IMR-90 (cell line): ENCODE measurements around the gene CD28. TPM values are rescaled to one million over a fixed set of nuclear protein-coding genes. Genes with fewer than 3 reads are reported as not detected.

ENCODE experiments used
- ATAC-seq: fragments of 200-7000 bp; cut with Tn5 transposase; 2 replicates; pipeline ENCODE4 v1.9.1; 2020; ENCODE audit warnings: low read depth, mild to moderate bottlenecking, moderate library complexity
- BruUV-seq: library from RNA; stranded (reverse); fragments of 400-500 nt; replicated peaks from 2 replicates; lab custom pipeline; 2021; lab: Mats Ljungman, UMichigan
- CTCF ChIA-PET: fragments of 300-600 bp; formaldehyde crosslinking; extraction: SDS; loops from one replicate; lab custom pipeline; 2021; ENCODE audit warnings: antibody characterized with exemption; lab: Yijun Ruan, JAX
- POLR2A ChIA-PET: fragments of 300-600 bp; sonication (Branson Sonifier 250); formaldehyde crosslinking; loops from one replicate; lab custom pipeline; 2022; ENCODE audit warnings: antibody characterized with exemption; ENCODE audit not compliant: unreplicated experiment; lab: Charles Lee
- DNase-seq: peaks from one replicate; pipeline ENCODE4 v3.0.0; 2013
- H2AFZ ChIP-seq: replicated peaks from 2 replicates; pipeline ENCODE3; 2013; ENCODE audit warnings: low read length, mild to moderate bottlenecking; ENCODE audit not compliant: poor library complexity
- H2AK5ac ChIP-seq: 2 replicates; pipeline ENCODE4 v1.6.1; 2013; ENCODE audit warnings: low read depth, low read length, inconsistent platforms
- H2AK9ac ChIP-seq: replicated peaks from 2 replicates; pipeline ENCODE3; 2013; ENCODE audit warnings: mild to moderate bottlenecking, low read depth, low read length, moderate library complexity; ENCODE audit not compliant: poor library complexity
- H2BK120ac ChIP-seq: 2 replicates; pipeline ENCODE4 v1.6.1; 2013; ENCODE audit warnings: low read depth, low read length, inconsistent platforms
- H2BK15ac ChIP-seq: 3 replicates; pipeline ENCODE4 v1.6.1; 2013; ENCODE audit warnings: low read depth, low read length, inconsistent platforms
- H2BK20ac ChIP-seq: 2 replicates; pipeline ENCODE4 v1.6.1; 2013; ENCODE audit warnings: low read depth, mild to moderate bottlenecking, inconsistent platforms, low read length, moderate library complexity
- H2BK5ac ChIP-seq: 2 replicates; pipeline ENCODE4 v1.6.1; 2013; ENCODE audit warnings: mild to moderate bottlenecking, low read depth, low read length, inconsistent platforms; ENCODE audit not compliant: poor library complexity, severe bottlenecking
- H3K14ac ChIP-seq: replicated peaks from 2 replicates; pipeline ENCODE4 v1.6.1; 2013; ENCODE audit warnings: low read depth, low read length, inconsistent platforms
- H3K18ac ChIP-seq: 2 replicates; pipeline ENCODE4 v1.6.1; 2013; ENCODE audit warnings: low read depth, low read length, control low read depth
- H3K23ac ChIP-seq: 2 replicates; pipeline ENCODE4 v1.6.1; 2013; ENCODE audit warnings: low read depth, low read length, inconsistent platforms
- H3K27ac ChIP-seq: 2 replicates; pipeline ENCODE4 v1.5.1; 2013; ENCODE audit warnings: mild to moderate bottlenecking, control low read depth, low read length; ENCODE audit not compliant: insufficient read depth
- H3K27me3 ChIP-seq: 2 replicates; pipeline ENCODE4 v1.6.1; 2013; ENCODE audit warnings: low read length; ENCODE audit not compliant: control insufficient read depth, insufficient read depth
- H3K36me3 ChIP-seq: 2 replicates; pipeline ENCODE4 v1.6.1; 2013; ENCODE audit warnings: low read length, mixed read lengths; ENCODE audit not compliant: control insufficient read depth, insufficient read depth
- H3K4ac ChIP-seq: 2 replicates; pipeline ENCODE4 v1.6.1; 2013; ENCODE audit warnings: low read depth, low read length, inconsistent platforms
- H3K4me1 ChIP-seq: 2 replicates; pipeline ENCODE4 v1.6.1; 2013; ENCODE audit warnings: low read length, mixed read lengths; ENCODE audit not compliant: control insufficient read depth, insufficient read depth
- H3K4me2 ChIP-seq: 2 replicates; pipeline ENCODE4 v1.6.1; 2013; ENCODE audit warnings: low read depth, mild to moderate bottlenecking, control low read depth, low read length, moderate library complexity
- H3K4me3 ChIP-seq: 2 replicates; pipeline ENCODE4 v1.5.1; 2013; ENCODE audit warnings: low read depth, mild to moderate bottlenecking, control low read depth, low read length, moderate library complexity; ENCODE audit not compliant: insufficient read depth
- H3K56ac ChIP-seq: 2 replicates; pipeline ENCODE4 v1.6.1; 2013; ENCODE audit warnings: low read length, inconsistent platforms; ENCODE audit not compliant: insufficient read depth; ENCODE audit errors: extremely low read depth
- H3K79me1 ChIP-seq, 2 experiments: 2 replicates each; pipeline ENCODE4 v1.6.1; 2013; ENCODE audit warnings: low read length in 2 of 2, inconsistent platforms in 1 of 2, low read depth in 1 of 2
- H3K9ac ChIP-seq: 2 replicates; pipeline ENCODE4 v1.6.1; 2013; ENCODE audit warnings: low read depth, low read length, control low read depth
- H3K9me1 ChIP-seq: 2 replicates; pipeline ENCODE4 v1.6.1; 2013; ENCODE audit warnings: low read length, inconsistent platforms; ENCODE audit not compliant: insufficient read depth
- H3K9me3 ChIP-seq: 2 replicates; pipeline ENCODE4 v1.6.1; 2013; ENCODE audit warnings: low read length; ENCODE audit not compliant: control insufficient read depth, insufficient read depth
- H4K20me1 ChIP-seq: 2 replicates; pipeline ENCODE4 v1.6.1; 2013; ENCODE audit warnings: low read length, inconsistent platforms; ENCODE audit not compliant: insufficient read depth
- H4K5ac ChIP-seq: 2 replicates; pipeline ENCODE4 v1.6.1; 2013; ENCODE audit warnings: mild to moderate bottlenecking, low read depth, low read length, control low read depth
- H4K8ac ChIP-seq, 2 experiments: 2 replicates each; pipeline ENCODE4 v1.6.1; 2013; ENCODE audit warnings: low read depth in 2 of 2, low read length in 2 of 2, control low read depth in 1 of 2, inconsistent platforms in 1 of 2
- H4K91ac ChIP-seq: 2 replicates; pipeline ENCODE4 v1.6.1; 2013; ENCODE audit warnings: low read depth, low read length, inconsistent platforms; ENCODE audit not compliant: insufficient read depth
- BHLHE40 ChIP-seq: fragments of 150-350 bp; IDR thresholded peaks from 2 replicates; pipeline ENCODE4 v1.6.1; 2016; ENCODE audit warnings: mild to moderate bottlenecking, low read depth, low read length
- WGBS, 2 experiments: methylation state at CpG; one replicate each; pipeline versions ENCODE4 v1.1.5 to v1.1.7; 2013; ENCODE audit warnings: missing lambda C conversion rate in 2 of 2; ENCODE audit not compliant: insufficient read length in 1 of 2; ENCODE audit errors: extremely low coverage in 2 of 2; 5-methylcytosine and 5-hydroxymethylcytosine counted together
- dilution Hi-C: fragments of 300-500 bp; cut with HindIII; formaldehyde crosslinking; loops from one replicate; pipeline ENCODE4 v1.14.3; 2018; ENCODE audit warnings: low sequenced_read_pairs; ENCODE audit not compliant: unreplicated experiment
- in situ Hi-C: fragments of 300-500 bp; cut with MboI; formaldehyde crosslinking; loops from 3 replicates; pipeline ENCODE4 v1.14.3; 2019; ENCODE audit warnings: low sequenced_read_pairs, inconsistent platforms, mixed read lengths
- intact Hi-C: fragments of 100-400 bp; cut with micrococcal nuclease; formaldehyde crosslinking; loops from 2 replicates; pipeline ENCODE4 v1.10.0; 2022
- polyA plus RNA-seq, 3 experiments: library from polyadenylated mRNA; depleted of rRNA; stranded (reverse); fragments of >200 nt; gene quantifications; 2 replicates each; pipeline ENCODE4 v1.2.3, GENCODE V29; 2012; ENCODE audit warnings: low replicate concordance in 1 of 3
- total RNA-seq: library from RNA; depleted of rRNA; stranded (reverse); fragments of >200 nt; gene quantifications from 2 replicates; pipeline ENCODE4 v1.2.3, GENCODE V29; 2012
- TF ChIP-seq, protein P1 (sequence below): fragments of 150-350 bp; IDR thresholded peaks from 2 replicates; pipeline ENCODE4 v1.6.1; 2016; ENCODE audit warnings: low read depth, mild to moderate bottlenecking, low read length, moderate library complexity, borderline replicate concordance

CD28 gene
- total and polyA plus RNA-seq, 2 of the 4 experiments (the other 2 are of a cell fraction): not detected

DNA sequence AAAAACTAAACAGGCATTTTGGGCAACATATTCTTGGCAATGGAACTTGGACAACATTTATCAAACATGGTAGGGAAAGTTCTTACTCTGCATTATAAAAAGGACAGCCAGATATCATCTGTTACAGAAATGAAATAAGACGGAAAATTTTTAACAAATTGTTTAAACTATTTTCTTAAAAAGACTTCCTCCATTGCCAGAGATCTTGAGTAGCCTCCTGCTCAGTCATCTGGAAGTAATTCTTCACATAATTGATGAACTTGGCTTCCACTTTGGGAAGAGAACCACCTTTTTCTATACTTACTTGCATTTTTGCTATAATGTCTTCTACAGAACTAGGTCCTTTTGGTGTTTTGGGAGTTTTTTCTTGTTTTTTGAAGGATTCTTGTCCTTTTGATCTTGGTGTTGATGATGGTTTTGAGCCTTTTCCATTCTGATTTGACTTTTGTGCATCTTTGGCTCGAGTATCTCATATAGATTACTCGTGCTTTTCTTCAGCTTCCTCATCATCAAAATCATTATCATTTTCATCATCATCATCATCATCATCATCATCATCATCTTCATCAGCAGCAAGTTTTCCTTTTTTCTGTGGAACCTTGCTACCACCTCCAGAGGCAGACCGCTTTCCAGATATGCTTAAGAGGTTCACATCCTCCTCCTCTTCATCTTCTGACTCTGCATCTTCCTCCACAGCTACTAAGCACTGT lies 66.2 kb downstream of the CD28 start:
- ChIA-PET CTCF (no interaction called here), POLR2A (no interaction called here)
- dilution Hi-C loops: no loop called here
- no peak overlapping the region for H3K23ac ChIP-seq
- H3K9ac ChIP-seq: no peak overlapping the region
- no peak overlapping the region for H3K56ac ChIP-seq
- 85% methylated on average over 3 of the region's 4 CpGs; no CpG with 5 or more reads in 1 of the 2 experiments for WGBS, 2 experiments
- H2AK9ac ChIP-seq: no peak overlapping the region
- H3K4me3 ChIP-seq: no peak overlapping the region
- no peak overlapping the region for H2BK15ac ChIP-seq
- H3K9me1 ChIP-seq: no peaks in the 10 kb centered on the region
- H4K8ac ChIP-seq: no peak overlapping the region
- no peak overlapping the region for H4K91ac ChIP-seq
- H3K9me3 ChIP-seq: no peaks in the 10 kb centered on the region
- intact Hi-C loops: no loop called here
- TF ChIP-seq, protein P1, sequence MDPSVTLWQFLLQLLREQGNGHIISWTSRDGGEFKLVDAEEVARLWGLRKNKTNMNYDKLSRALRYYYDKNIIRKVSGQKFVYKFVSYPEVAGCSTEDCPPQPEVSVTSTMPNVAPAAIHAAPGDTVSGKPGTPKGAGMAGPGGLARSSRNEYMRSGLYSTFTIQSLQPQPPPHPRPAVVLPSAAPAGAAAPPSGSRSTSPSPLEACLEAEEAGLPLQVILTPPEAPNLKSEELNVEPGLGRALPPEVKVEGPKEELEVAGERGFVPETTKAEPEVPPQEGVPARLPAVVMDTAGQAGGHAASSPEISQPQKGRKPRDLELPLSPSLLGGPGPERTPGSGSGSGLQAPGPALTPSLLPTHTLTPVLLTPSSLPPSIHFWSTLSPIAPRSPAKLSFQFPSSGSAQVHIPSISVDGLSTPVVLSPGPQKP: no peak
- no peak for TF ChIP-seq BHLHE40
- H3K14ac ChIP-seq: no peak overlapping the region
- H2BK5ac ChIP-seq: no peak overlapping the region
- no peak for DNase-seq
- no peak overlapping the region for H2BK20ac ChIP-seq
- H2AFZ ChIP-seq: no peak overlapping the region
- no peak overlapping the region for H3K27ac ChIP-seq
- no peaks in the 10 kb centered on the region for H3K27me3 ChIP-seq
- H3K4me2 ChIP-seq: no peak overlapping the region
- H2AK5ac ChIP-seq: no peak overlapping the region
- no TSS peak for BruUV-seq
- no peak overlapping the region for H3K18ac ChIP-seq
- H4K20me1 ChIP-seq: no peaks in the 10 kb centered on the region
- no peaks in the 10 kb centered on the region for H3K79me1 ChIP-seq
- no peak overlapping the region for H4K5ac ChIP-seq
- no peak for ATAC-seq
- in situ Hi-C loops: no loop called here
- no peak overlapping the region for H2BK120ac ChIP-seq
- H3K4me1 ChIP-seq: peaks cover 6% of the 10 kb centered on the region
- H3K36me3 ChIP-seq: no peaks in the 10 kb centered on the region
- no peak overlapping the region for H3K4ac ChIP-seq
